ENCODE measurements around the gene ZNF512B. TPM values are rescaled to one million over a fixed set of nuclear protein-coding genes. Genes with fewer than 3 reads are reported as not detected.

Gene ZNF512B
- total RNA-seq, 2 experiments from 2014 or later, result 7.2 to 14.3 TPM

GRCh38 chr20:63978319-63979228, 8.8 kb upstream of the ZNF512B start:
- no TSS peak for BruUV-seq (replicated peaks)
- Histone ChIP-seq H3K79me2 (ENCODE audit: insufficient read depth, low read depth, low read length) (peaks cover 14% of the 10 kb centered on the region), H3K27ac (ENCODE audit: low read depth, low read length, poor library complexity, severe bottlenecking) (peak overlapping the region; percentile 89), H3K4me2 (ENCODE audit: low read length) (peak overlapping the region; percentile 96), H3K9me3 (ENCODE audit: low read length) (no peaks in the 10 kb centered on the region), H3K4me3 (ENCODE audit: low read depth, low read length, poor library complexity, severe bottlenecking) (peak overlapping the region; percentile 82), H3K36me3 (ENCODE audit: insufficient read depth, low read length) (peaks cover 15% of the 10 kb centered on the region), H3K9me2 (ENCODE audit: insufficient read depth, low read length) (no peaks in the 10 kb centered on the region), H4K20me1 (ENCODE audit: insufficient read depth, low read length) (no peaks in the 10 kb centered on the region), H3K4me1 (ENCODE audit: insufficient read depth, low read length, poor library complexity, severe bottlenecking) (peaks cover 37% of the 10 kb centered on the region), H2AFZ (ENCODE audit: low read length) (peak overlapping the region; percentile 50)
- peak; percentile 84 for DNase-seq (ENCODE audit: low spot score)
- intact Hi-C loops (cut with micrococcal nuclease; ENCODE audit: unreplicated experiment), result loop anchor here (10.0 kb wide), 1 partner anchor 354 kb away; the partner anchor contains the start of gene GMEB2
- ChIA-PET POLR2A (no interaction called here), CTCF (ENCODE audit: unreplicated experiment) (no interaction called here)
- TF ChIP-seq CTCF (conservative IDR thresholded peaks at IDR 0.05; ENCODE audit: low read length) (no peak), EZH2phosphoT487 (IDR thresholded peaks at IDR 0.05; ENCODE audit: borderline replicate concordance, low read depth, low read length) (no peak)

DNA sequence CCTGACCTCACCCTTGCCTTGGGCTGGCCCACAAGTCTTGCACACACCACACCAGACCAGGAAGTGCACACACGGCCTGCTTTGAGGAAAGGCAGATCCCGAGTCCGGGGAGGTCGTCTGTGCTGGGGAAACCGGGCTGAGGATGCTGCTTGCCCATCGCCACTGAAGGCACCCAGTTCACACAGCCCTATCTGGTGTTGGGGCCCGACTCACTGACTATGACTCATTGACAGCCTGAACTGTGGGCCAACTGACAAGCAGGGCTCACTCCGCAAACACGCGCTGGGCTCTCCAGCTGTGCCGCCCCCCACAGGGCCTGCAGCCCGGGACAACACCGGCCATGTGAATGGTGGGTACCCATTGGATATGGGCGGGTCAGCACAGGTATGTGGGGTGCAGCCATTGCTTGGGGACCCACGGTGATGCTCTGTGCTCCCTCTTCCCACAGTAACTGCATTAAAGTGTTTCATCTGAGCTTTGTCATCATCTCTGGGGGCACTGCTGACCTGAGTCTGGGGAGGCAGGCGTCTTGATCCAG, 8.1 kb upstream of the ZNF512B start:
- Histone ChIP-seq H3K4me3 (ENCODE audit: low read depth, low read length, poor library complexity, severe bottlenecking) (peak overlapping the region; percentile 82), H3K36me3 (ENCODE audit: insufficient read depth, low read length) (peaks cover 9% of the 10 kb centered on the region; the same call in 1 of the 2 replicates), H3K27ac (ENCODE audit: low read depth, low read length, poor library complexity, severe bottlenecking) (peak overlapping the region; percentile 89), H2AFZ (ENCODE audit: low read length) (no peak overlapping the region), H3K4me1 (ENCODE audit: insufficient read depth, low read length, poor library complexity, severe bottlenecking) (peaks cover 40% of the 10 kb centered on the region), H4K20me1 (ENCODE audit: insufficient read depth, low read length) (no peaks in the 10 kb centered on the region), H3K4me2 (ENCODE audit: low read length) (peak overlapping the region; percentile 96), H3K79me2 (ENCODE audit: insufficient read depth, low read depth, low read length) (peaks cover 13% of the 10 kb centered on the region), H3K9me2 (ENCODE audit: insufficient read depth, low read length) (no peaks in the 10 kb centered on the region), H3K9me3 (ENCODE audit: low read length) (no peaks in the 10 kb centered on the region)
- TF ChIP-seq EZH2phosphoT487 (IDR thresholded peaks at IDR 0.05; ENCODE audit: borderline replicate concordance, low read depth, low read length), result no peak
- no peak for TF ChIP-seq CTCF (conservative IDR thresholded peaks at IDR 0.05; ENCODE audit: low read length)
- ChIA-PET CTCF (ENCODE audit: unreplicated experiment) (no interaction called here), POLR2A (no interaction called here)
- intact Hi-C loops (cut with micrococcal nuclease; ENCODE audit: unreplicated experiment), result loop anchor here (10.0 kb wide), 1 partner anchor 353 kb away; the partner anchor contains the start of gene GMEB2
- no peak for DNase-seq (ENCODE audit: low spot score)
- BruUV-seq (replicated peaks), result no TSS peak
